ENCODE measurements around the gene EPHB6. TPM values are rescaled to one million over a fixed set of nuclear protein-coding genes. Genes with fewer than 3 reads are reported as not detected.

The EPHB6 gene
- total RNA-seq, 2 experiments from 2014 or later = 50.7 to 55.8 TPM

DNA sequence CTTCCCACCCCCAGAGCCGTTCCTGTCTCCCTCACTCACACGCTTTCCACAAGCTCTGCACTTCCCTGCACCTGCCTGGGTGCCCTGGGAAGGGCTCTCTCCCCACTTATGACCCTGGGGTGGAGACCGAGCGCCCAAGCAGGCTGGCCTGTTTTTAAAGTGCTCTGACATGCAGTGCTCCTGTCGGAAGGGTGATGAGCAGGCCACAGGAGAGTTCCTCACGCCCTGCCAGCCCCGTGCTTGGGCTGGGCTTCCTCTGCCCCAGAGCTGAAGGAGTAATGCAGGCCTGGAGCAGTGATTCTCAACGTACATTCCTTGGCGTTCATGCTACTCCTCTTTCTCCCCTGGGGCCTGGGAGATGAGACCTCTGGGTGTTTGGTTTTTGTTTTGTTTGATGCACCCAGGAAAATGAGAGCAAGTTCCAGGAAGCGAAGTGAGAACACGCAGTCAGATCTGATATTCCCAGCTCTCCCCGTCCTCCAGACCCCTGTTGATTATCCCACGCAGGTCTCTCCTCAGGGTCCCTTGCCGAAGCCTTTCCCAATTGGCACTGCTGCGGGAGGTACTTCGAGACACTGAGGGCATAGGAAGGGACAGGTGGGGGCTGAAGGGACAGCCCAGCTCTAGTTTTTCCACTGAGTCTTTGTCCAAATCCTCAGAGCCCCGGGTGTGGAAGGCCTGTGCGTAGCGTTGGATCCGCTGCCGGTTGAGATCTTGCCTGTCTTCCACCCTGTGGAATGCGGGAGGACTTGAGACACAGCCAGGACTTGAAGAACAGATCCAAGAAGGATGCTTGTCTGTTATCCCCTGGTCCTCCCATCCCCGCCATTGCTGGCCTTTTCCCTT lies 16.6 kb downstream of the EPHB6 start:
- ChIA-PET POLR2A (interaction anchor here (1.8 kb wide), 1 partner anchor 63 kb away, joined by 9 read pairs; no protein-coding TSS in a partner anchor), CTCF (no interaction called here)
- H3K27ac ChIP-seq (ENCODE audit: low read depth in 1 of 2, low read length in 2 of 2) = no peak overlapping the region

GRCh38 chr7:142872106-142872675 lies 17.3 kb downstream of the EPHB6 start:
- no peaks in the 10 kb centered on the region for H3K27me3 ChIP-seq (ENCODE audit: control insufficient read depth in 1 of 2, insufficient read depth in 2 of 2, low read length in 2 of 2)
- POLR2A ChIA-PET = interaction anchor here (1.8 kb wide), 1 partner anchor 64 kb away, joined by 9 read pairs; no protein-coding TSS in a partner anchor
- H3K4me3 ChIP-seq (ENCODE audit: low read length) = no peak overlapping the region
- Mint-ChIP-seq H3K4me1 (ENCODE audit: low read depth) (no peaks in the 10 kb centered on the region), H3K36me3 (ENCODE audit: low read depth) (peaks cover 42% of the 10 kb centered on the region), H3K27ac (no peak overlapping the region), H3K27me3 (no peaks in the 10 kb centered on the region), H3K9me3 (no peaks in the 10 kb centered on the region), H3K4me3 (no peak overlapping the region)
- no peak overlapping the region for H3K27ac ChIP-seq (ENCODE audit: low read depth in 1 of 2, low read length in 2 of 2)
- TF ChIP-seq, protein P1, sequence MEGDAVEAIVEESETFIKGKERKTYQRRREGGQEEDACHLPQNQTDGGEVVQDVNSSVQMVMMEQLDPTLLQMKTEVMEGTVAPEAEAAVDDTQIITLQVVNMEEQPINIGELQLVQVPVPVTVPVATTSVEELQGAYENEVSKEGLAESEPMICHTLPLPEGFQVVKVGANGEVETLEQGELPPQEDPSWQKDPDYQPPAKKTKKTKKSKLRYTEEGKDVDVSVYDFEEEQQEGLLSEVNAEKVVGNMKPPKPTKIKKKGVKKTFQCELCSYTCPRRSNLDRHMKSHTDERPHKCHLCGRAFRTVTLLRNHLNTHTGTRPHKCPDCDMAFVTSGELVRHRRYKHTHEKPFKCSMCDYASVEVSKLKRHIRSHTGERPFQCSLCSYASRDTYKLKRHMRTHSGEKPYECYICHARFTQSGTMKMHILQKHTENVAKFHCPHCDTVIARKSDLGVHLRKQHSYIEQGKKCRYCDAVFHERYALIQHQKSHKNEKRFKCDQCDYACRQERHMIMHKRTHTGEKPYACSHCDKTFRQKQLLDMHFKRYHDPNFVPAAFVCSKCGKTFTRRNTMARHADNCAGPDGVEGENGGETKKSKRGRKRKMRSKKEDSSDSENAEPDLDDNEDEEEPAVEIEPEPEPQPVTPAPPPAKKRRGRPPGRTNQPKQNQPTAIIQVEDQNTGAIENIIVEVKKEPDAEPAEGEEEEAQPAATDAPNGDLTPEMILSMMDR (IDR thresholded peaks at IDR 0.05) = no peak
- intact Hi-C loops (cut with DNase I, micrococcal nuclease) = no loop called here
- ATAC-seq (ENCODE audit: poor library complexity) (no peak), DNase-seq (no peak)
- CTCF ChIA-PET = interaction anchor here (1.2 kb wide), 1 partner anchor 9 kb away, joined by 3 read pairs; no protein-coding TSS in a partner anchor
- H3K4me1 ChIP-seq (ENCODE audit: insufficient read depth, low read length) = no peaks in the 10 kb centered on the region
- H3K36me3 ChIP-seq (ENCODE audit: insufficient read depth, low read length) = peaks cover 20% of the 10 kb centered on the region
- H3K9me3 ChIP-seq (ENCODE audit: control insufficient read depth in 1 of 2, insufficient read depth in 1 of 2, low read length in 2 of 2) = peaks cover 0 to 4% of the 10 kb centered on the region in 2 experiments

More for the DNA sequence above, 16.6 kb downstream of the EPHB6 start:
- peaks cover 47% of the 10 kb centered on the region for H3K36me3 Mint-ChIP-seq (ENCODE audit: low read depth)
- TF ChIP-seq, protein P1 (IDR thresholded peaks at IDR 0.05) = no peak
- no peak overlapping the region for H3K4me3 Mint-ChIP-seq
- no peak overlapping the region for H3K4me3 ChIP-seq (ENCODE audit: low read length)
- no peaks in the 10 kb centered on the region for H3K9me3 Mint-ChIP-seq
- H3K9me3 ChIP-seq (ENCODE audit: control insufficient read depth in 1 of 2, insufficient read depth in 1 of 2, low read length in 2 of 2) = peaks cover 0 to 4% of the 10 kb centered on the region in 2 experiments
- no peak overlapping the region for H3K27ac Mint-ChIP-seq
- H3K4me1 Mint-ChIP-seq (ENCODE audit: low read depth) = peaks cover under 1% of the 10 kb centered on the region
- H3K4me1 ChIP-seq (ENCODE audit: insufficient read depth, low read length) = no peaks in the 10 kb centered on the region
- intact Hi-C loops (cut with DNase I, micrococcal nuclease) = no loop called here
- H3K27me3 ChIP-seq (ENCODE audit: control insufficient read depth in 1 of 2, insufficient read depth in 2 of 2, low read length in 2 of 2) = no peaks in the 10 kb centered on the region
- peaks cover 21% of the 10 kb centered on the region for H3K36me3 ChIP-seq (ENCODE audit: insufficient read depth, low read length)
- H3K27me3 Mint-ChIP-seq = no peaks in the 10 kb centered on the region
- DNase-seq (no peak), ATAC-seq (ENCODE audit: poor library complexity) (no peak)

- ChIA-PET CTCF (interaction anchor here (1.2 to 1.8 kb wide), 3 partner anchors 8 to 128 kb away, joined by 3 read pairs; partner anchors contain the start of gene EPHB6), POLR2A (interaction anchor here (0.6 to 1.8 kb wide), 3 partner anchors 9 to 65 kb away, joined by 3 to 9 read pairs (median 4); no protein-coding TSS in a partner anchor)
- no peaks in the 10 kb centered on the region for H3K27me3 Mint-ChIP-seq
- no peak overlapping the region for H3K4me3 Mint-ChIP-seq
- TF ChIP-seq, protein P1 (IDR thresholded peaks at IDR 0.05) = no peak
- peak; percentile 67 for ATAC-seq (ENCODE audit: poor library complexity)
- Histone ChIP-seq H3K27ac (ENCODE audit: low read depth in 1 of 2, low read length in 2 of 2) (no peak overlapping the region), H3K9me3 (ENCODE audit: control insufficient read depth in 1 of 2, insufficient read depth in 1 of 2, low read length in 2 of 2) (peaks cover 0 to 4% of the 10 kb centered on the region in 2 experiments), H3K27me3 (ENCODE audit: control insufficient read depth in 1 of 2, insufficient read depth in 2 of 2, low read length in 2 of 2) (no peaks in the 10 kb centered on the region), H3K36me3 (ENCODE audit: insufficient read depth, low read length) (peaks cover 14% of the 10 kb centered on the region), H3K4me1 (ENCODE audit: insufficient read depth, low read length) (no peaks in the 10 kb centered on the region), H3K4me3 (ENCODE audit: low read length) (no peak overlapping the region)
- intact Hi-C loops (cut with DNase I, micrococcal nuclease) = no loop called here
- peak in 5 of 14 experiments; percentile 19 to 52 (median 39) for DNase-seq
- H3K36me3 Mint-ChIP-seq (ENCODE audit: low read depth) = peaks cover 31% of the 10 kb centered on the region
- H3K9me3 Mint-ChIP-seq = no peaks in the 10 kb centered on the region
- no peaks in the 10 kb centered on the region for H3K4me1 Mint-ChIP-seq (ENCODE audit: low read depth)
- no peak overlapping the region for H3K27ac Mint-ChIP-seq
Observed at GRCh38 chr7:142873281-142873784, 18.5 kb downstream of the EPHB6 start.

All from CD4-positive, alpha-beta T cell (primary cell).